ENCODE measurements around the gene IL36A. TPM values are rescaled to one million over a fixed set of nuclear protein-coding genes. Genes with fewer than 3 reads are reported as not detected.

Gene IL36A
- total RNA-seq, 1 donor from 2014 or later: not detected

DNA sequence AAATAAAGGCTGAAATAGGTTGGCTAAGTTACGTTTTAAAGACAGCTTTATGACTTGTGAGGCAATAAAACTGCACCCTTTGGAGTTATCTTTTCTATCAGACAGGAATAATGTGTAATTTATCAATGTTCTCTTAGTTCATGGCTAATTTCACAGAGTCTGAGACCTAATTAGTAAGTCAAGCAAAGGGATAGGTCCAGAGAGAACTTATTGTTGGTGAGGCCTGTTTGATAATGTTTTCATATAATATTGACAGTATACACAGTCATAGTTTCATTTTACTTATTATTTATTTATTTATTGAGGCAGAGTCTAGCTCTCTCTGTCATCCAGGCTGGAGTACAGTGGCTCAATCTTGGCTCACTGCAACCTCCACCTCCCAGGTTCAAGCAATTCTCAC lies 51.9 kb downstream of the IL36A start:
- Mint-ChIP-seq H3K4me3 (no peak overlapping the region), H3K27me3 (ENCODE audit: low read depth) (peaks cover 7% of the 10 kb centered on the region), H3K4me1 (peaks cover 13% of the 10 kb centered on the region), H3K9me3 (peaks cover 36% of the 10 kb centered on the region), H3K27ac (no peak overlapping the region), H3K36me3 (no peaks in the 10 kb centered on the region)
- DNase-seq (ENCODE audit: low spot score in 2 of 2, unreplicated experiment in 2 of 2): no peak
- TF ChIP-seq, protein P1, sequence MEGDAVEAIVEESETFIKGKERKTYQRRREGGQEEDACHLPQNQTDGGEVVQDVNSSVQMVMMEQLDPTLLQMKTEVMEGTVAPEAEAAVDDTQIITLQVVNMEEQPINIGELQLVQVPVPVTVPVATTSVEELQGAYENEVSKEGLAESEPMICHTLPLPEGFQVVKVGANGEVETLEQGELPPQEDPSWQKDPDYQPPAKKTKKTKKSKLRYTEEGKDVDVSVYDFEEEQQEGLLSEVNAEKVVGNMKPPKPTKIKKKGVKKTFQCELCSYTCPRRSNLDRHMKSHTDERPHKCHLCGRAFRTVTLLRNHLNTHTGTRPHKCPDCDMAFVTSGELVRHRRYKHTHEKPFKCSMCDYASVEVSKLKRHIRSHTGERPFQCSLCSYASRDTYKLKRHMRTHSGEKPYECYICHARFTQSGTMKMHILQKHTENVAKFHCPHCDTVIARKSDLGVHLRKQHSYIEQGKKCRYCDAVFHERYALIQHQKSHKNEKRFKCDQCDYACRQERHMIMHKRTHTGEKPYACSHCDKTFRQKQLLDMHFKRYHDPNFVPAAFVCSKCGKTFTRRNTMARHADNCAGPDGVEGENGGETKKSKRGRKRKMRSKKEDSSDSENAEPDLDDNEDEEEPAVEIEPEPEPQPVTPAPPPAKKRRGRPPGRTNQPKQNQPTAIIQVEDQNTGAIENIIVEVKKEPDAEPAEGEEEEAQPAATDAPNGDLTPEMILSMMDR (IDR thresholded peaks at IDR 0.05; ENCODE audit: unreplicated experiment): no peak

Other genes starting within 250 kb of the IL36A start
- gene CKAP2L, start 240.8 kb upstream of the IL36A start, total RNA-seq: 8.4 to 8.9 TPM (median 8.6 TPM) in 3 replicates
- gene IL1A, start 221.0 kb upstream of the IL36A start, total RNA-seq: 3.9 to 4.8 TPM (median 4.4 TPM) in 3 replicates
- gene IL1B, start 168.7 kb upstream of the IL36A start, total RNA-seq: 1.3 to 1.7 TPM (median 1.4 TPM) in 3 replicates
- gene IL37, start 94.3 kb upstream of the IL36A start, total RNA-seq: not detected in 3 replicates
- not detected in 3 replicates for gene IL36G, start 27.5 kb upstream of the IL36A start, total RNA-seq
- gene IL36B, start 47.4 kb downstream of the IL36A start, total RNA-seq: not detected in 3 replicates
- 0.84 to 1.1 TPM (median 0.85 TPM) in 3 replicates for gene IL36RN, start 53.7 kb downstream of the IL36A start, total RNA-seq
- gene IL1F10, start 62.5 kb downstream of the IL36A start, total RNA-seq: not detected in 3 replicates
- gene IL1RN, start 122.1 kb downstream of the IL36A start, total RNA-seq: not detected in 3 replicates
- 16.6 to 21.4 TPM (median 20.1 TPM) in 3 replicates for gene PSD4, start 168.5 kb downstream of the IL36A start, total RNA-seq

All from mesothelial cell of epicardium (in vitro differentiated cells).